ENCODE measurements around the gene GVQW3.

The GVQW3 gene

DNA sequence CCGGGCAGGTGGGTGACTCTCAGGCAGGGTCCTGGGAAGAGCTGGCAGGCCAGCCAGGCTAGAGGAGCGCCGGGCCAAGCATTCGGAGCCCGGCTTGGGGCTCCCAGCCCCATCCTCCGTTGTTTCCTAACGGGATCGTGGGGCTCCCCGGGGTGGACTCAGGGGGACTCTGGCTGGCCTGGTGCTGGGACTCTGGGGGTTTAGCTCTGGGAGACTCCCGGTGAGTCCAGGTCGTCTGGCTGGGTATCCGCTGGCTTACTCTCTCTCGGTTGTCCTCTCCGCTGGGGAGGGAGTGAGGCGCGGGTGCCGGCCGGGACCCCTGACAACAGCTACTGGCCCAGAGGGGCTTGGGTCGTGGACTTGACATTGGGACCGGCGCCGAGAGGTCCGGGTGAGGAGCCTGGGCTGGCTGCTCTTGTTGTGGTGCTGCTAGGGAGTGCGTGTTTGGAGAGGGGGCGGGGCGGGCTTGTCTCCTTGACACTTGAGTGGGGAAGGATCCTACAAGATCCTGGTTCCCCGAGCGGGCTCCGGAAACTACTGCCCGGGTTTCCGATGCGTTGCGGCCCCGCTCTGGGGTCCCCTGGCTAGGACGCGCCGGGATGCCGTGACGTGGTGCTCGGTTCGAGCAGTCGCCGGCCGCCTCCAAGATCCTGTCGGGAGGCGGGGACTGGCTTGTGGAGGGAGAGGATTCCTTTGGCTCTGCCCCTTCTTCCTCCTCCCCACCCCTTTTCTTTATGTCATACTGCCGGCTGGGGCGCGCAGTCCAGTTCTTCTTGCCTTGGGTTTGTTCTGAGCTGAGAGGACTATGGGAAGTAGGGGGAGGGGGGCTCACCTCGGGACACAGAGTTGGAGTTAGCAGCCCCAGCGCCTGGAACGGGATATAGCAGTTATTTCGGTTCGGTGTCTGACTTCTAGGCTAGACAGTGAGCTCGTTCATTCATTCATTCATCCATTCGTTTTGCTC, 64.3 kb downstream of the GVQW3 start:
- peak; percentile 68 for DNase-seq (ENCODE audit: low spot score)

DNA sequence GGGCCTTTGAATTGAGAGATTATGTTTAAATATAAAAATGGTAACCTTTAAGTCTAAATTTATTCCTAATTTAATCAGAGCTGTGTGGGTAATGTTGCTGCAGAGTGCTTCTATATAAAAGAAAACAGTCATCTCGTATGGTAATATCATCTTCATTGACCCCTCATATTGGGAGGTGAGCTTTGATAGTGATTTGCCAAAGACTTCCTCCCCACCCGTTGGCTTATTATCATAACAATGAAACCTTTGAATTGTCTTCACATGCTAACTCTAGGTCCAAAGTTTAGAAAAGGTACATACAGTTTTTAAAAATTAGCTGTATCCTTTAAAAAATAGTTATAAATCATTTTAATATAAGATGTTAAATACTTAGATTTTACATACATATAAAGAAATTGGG, 67.4 kb downstream of the GVQW3 start:
- DNase-seq (ENCODE audit: low spot score), result no peak

DNA sequence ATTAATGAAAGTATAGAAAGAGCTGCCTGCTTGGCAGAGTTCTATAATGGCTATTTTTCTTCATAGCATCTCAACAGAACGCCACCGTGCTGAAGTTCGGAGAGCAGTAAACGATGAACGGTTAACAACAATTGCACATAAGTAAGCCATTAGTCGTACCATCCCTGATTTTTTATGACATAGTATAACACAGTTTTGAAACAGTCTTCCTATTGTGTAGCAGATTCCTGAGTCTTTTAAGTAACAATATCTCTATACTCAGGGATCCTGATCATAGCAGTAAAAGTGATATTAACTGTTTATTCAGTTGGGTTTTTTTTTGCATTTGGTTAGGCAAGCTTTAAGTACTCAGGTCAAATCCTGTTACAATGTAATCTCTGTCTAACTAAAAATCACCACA, 72.1 kb downstream of the GVQW3 start:
- DNase-seq (ENCODE audit: low spot score), result no peak

DNA sequence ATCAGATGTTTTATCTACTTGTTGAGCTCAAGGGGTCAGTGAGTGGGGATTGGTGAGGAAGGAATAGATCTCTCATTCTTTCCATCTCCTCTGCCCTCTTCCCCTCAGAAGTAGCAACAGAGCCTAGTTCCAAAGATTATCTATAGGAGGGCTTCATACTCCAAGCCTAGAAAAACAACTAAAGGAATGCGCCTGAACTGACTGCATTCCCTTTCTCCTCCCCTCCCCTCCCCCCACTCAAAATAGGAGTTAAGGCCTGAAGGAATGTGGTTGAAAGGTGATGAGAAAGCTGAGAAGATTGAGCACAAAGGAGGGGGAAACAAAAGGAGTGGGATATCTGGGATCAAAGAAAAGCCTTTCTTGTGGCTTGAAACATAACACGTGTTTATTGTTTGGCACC, 74.2 kb downstream of the GVQW3 start:
- DNase-seq (ENCODE audit: low spot score), result no peak

DNA sequence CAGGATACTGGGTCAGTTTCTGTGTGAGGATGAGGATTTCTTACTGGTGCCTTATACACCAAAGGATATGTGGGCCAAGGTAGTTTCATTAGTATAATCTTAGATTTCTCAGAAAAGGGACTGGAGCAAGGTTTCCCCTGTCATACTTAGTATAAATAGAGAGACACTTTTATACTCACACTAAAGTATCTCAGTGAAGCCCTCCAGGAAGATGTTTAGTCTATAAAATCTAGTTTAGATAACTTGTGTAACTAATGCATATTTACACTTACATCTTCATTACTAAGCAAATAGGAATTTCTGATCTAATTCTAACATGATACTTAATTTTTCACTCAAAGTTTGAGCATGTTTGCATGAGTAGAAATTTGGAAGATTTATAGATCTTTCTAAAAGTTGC, 74.8 kb downstream of the GVQW3 start:
- DNase-seq (ENCODE audit: low spot score), result no peak

DNA sequence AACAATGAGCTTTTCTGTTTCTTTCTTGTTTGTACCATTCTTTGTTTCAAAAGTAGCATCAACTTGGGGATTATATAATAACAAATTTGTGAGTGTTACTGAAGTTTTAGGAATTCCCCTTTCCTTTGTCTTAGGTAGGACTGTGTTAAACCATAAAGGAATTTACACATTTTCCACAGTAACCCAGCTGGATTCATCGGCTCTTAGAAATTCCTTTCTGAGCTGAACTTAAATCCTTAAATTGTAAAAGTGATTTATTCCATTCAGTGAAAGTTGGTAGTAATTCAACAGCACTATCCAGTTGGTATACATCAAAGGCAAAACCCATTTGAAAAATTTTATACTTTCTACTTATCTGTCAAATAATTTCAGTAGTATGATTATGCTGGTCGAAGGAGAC, 75.4 kb downstream of the GVQW3 start:
- no peak for DNase-seq (ENCODE audit: low spot score)
